GM23338 (cell line): ENCODE measurements around the gene FAM20C. TPM values are rescaled to one million over a fixed set of nuclear protein-coding genes. Genes with fewer than 3 reads are reported as not detected.

Source experiments
- ATAC-seq: fragments of 200-7000 bp; cut with Tn5 transposase; 3 replicates; pipeline ENCODE4 v1.9.1; 2020
- DNase-seq: peaks from one replicate; pipeline ENCODE4 v3.0.0-alpha.2; 2015; ENCODE audit warnings: low spot score
- H2AFZ ChIP-seq: fragments of 200-600 bp; sonication (generic); 2 replicates; pipeline ENCODE4 v1.8.0; 2016; ENCODE audit warnings: antibody characterized with exemption, mild to moderate bottlenecking, moderate library complexity
- H3F3A ChIP-seq: fragments of 200-600 bp; sonication (generic); replicated peaks from 2 replicates; pipeline ENCODE4 v1.8.0; 2017; ENCODE audit warnings: antibody characterized with exemption, mixed run types, low read depth
- H3K27ac ChIP-seq: fragments of 200-600 bp; sonication (generic); 2 replicates; pipeline ENCODE4 v1.6.1; 2016; ENCODE audit warnings: low read depth
- H3K27me3 ChIP-seq: fragments of 200-600 bp; sonication (generic); 2 replicates; pipeline ENCODE4 v1.8.0; 2016; ENCODE audit warnings: mild to moderate bottlenecking, mixed run types, moderate library complexity; ENCODE audit not compliant: insufficient read depth
- H3K36me3 ChIP-seq: fragments of 200-600 bp; sonication (generic); 2 replicates; pipeline ENCODE4 v1.8.0; 2016; ENCODE audit warnings: mild to moderate bottlenecking; ENCODE audit not compliant: insufficient read depth
- H3K4me1 ChIP-seq: fragments of 200-600 bp; sonication (generic); 2 replicates; pipeline ENCODE4 v1.8.0; 2016; ENCODE audit warnings: mild to moderate bottlenecking, moderate library complexity; ENCODE audit not compliant: insufficient read depth
- H3K4me2 ChIP-seq: fragments of 200-600 bp; sonication (generic); 2 replicates; pipeline ENCODE4 v1.7.1; 2017; ENCODE audit warnings: mixed run types
- H3K4me3 ChIP-seq: fragments of 200-600 bp; sonication (generic); 2 replicates; pipeline ENCODE4 v1.6.1; 2016; ENCODE audit warnings: mixed run types
- H3K79me2 ChIP-seq: fragments of 200-600 bp; sonication (generic); replicated peaks from 2 replicates; pipeline ENCODE4 v1.8.0; 2017; ENCODE audit warnings: mild to moderate bottlenecking; ENCODE audit not compliant: insufficient read depth
- H3K9me2 ChIP-seq: fragments of 200-600 bp; sonication (generic); 2 replicates; pipeline ENCODE4 v1.8.0; 2017; ENCODE audit not compliant: insufficient read depth
- H4K20me1 ChIP-seq: fragments of 200-600 bp; sonication (generic); replicated peaks from 2 replicates; pipeline ENCODE4 v1.8.0; 2017; ENCODE audit warnings: mild to moderate bottlenecking; ENCODE audit not compliant: insufficient read depth
- H3K27ac Mint-ChIP-seq: 2 replicates; pipeline ENCODE4 v1.8.0; 2020; ENCODE audit warnings: inconsistent platforms, mild to moderate bottlenecking, moderate library complexity, mixed read lengths
- H3K27me3 Mint-ChIP-seq: 3 replicates; pipeline ENCODE4 v1.8.0; 2022; ENCODE audit warnings: low read depth, mild to moderate bottlenecking, moderate library complexity, mixed read lengths, inconsistent platforms; ENCODE audit not compliant: insufficient read depth, poor library complexity
- H3K36me3 Mint-ChIP-seq: 3 replicates; pipeline ENCODE4 v1.8.0; 2021; ENCODE audit warnings: low read depth, mild to moderate bottlenecking, inconsistent platforms, moderate library complexity, mixed read lengths
- H3K4me1 Mint-ChIP-seq: 3 replicates; pipeline ENCODE4 v1.8.0; 2020; ENCODE audit warnings: mild to moderate bottlenecking, inconsistent platforms, mixed read lengths
- H3K4me3 Mint-ChIP-seq: 3 replicates; pipeline ENCODE4 v1.8.0; 2021; ENCODE audit warnings: moderate library complexity, mild to moderate bottlenecking, inconsistent platforms, mixed read lengths
- H3K9me3 Mint-ChIP-seq: 3 replicates; pipeline ENCODE4 v1.8.0; 2020; ENCODE audit warnings: moderate library complexity, mild to moderate bottlenecking, inconsistent platforms, mixed read lengths
- CREB1 ChIP-seq: fragments of 250-450 bp; sonication (Bioruptor Pico); IDR thresholded peaks from 2 replicates; pipeline ENCODE4 v1.5.0; 2020; ENCODE audit warnings: low read depth, mild to moderate bottlenecking, moderate library complexity
- CTCF ChIP-seq, 2 experiments: fragments of 200-600 bp in 1 of 2; sonication (generic) in 1 of 2; conservative IDR thresholded peaks; 2 replicates each; pipeline versions ENCODE4 v1.5.1 to v1.6.1; 2016 to 2017; ENCODE audit warnings: antibody characterized with exemption in 2 of 2, low read depth in 2 of 2, mild to moderate bottlenecking in 2 of 2, moderate library complexity in 1 of 2
- ETS1 ChIP-seq: IDR thresholded peaks from 2 replicates; pipeline ENCODE4 v1.6.1; 2016; ENCODE audit warnings: antibody characterized with exemption
- EZH2 ChIP-seq: fragments of 200-600 bp; sonication (generic); IDR thresholded peaks from one replicate; pipeline ENCODE4 v1.8.0; 2017; ENCODE audit warnings: antibody characterized with exemption, mild to moderate bottlenecking, low read depth; ENCODE audit not compliant: unreplicated experiment
- EZH2phosphoT487 ChIP-seq: fragments of 200-600 bp; sonication (generic); IDR thresholded peaks from one replicate; pipeline ENCODE4 v1.8.1; 2018; ENCODE audit warnings: antibody characterized with exemption; ENCODE audit not compliant: unreplicated experiment
- JUNB ChIP-seq: IDR thresholded peaks from one replicate; pipeline ENCODE4 v1.6.1; 2016; ENCODE audit warnings: antibody characterized with exemption; ENCODE audit not compliant: unreplicated experiment
- NANOG ChIP-seq: IDR thresholded peaks from 2 replicates; pipeline ENCODE4 v1.6.1; 2016; ENCODE audit warnings: antibody characterized with exemption, borderline replicate concordance
- POLR2AphosphoS5 ChIP-seq: IDR thresholded peaks from 2 replicates; pipeline ENCODE4 v1.6.1; 2016; ENCODE audit warnings: antibody characterized with exemption, low read depth
- REST ChIP-seq: IDR thresholded peaks from one replicate; pipeline ENCODE4 v1.6.1; 2018; ENCODE audit warnings: antibody characterized with exemption; ENCODE audit not compliant: unreplicated experiment
- ZNF114 ChIP-seq: fragments of 250-450 bp; sonication (Bioruptor Pico); IDR thresholded peaks from 2 replicates; pipeline ENCODE4 v1.5.0; 2020; ENCODE audit warnings: mild to moderate bottlenecking, moderate library complexity
- ZNF331 ChIP-seq: fragments of 250-450 bp; sonication (Bioruptor Pico); IDR thresholded peaks from 2 replicates; pipeline ENCODE4 v1.5.0; 2020; ENCODE audit warnings: low read depth, mild to moderate bottlenecking, moderate library complexity
- ZNF462 ChIP-seq: fragments of 250-450 bp; sonication (Bioruptor Pico); IDR thresholded peaks from 2 replicates; pipeline ENCODE4 v1.5.0; 2020; ENCODE audit warnings: mild to moderate bottlenecking, moderate library complexity
- polyA plus RNA-seq: library from polyadenylated mRNA; unstranded; fragments of >200 nt; fragmentation: Nextera tagmentation; extraction: Ambion mirVana; gene quantifications from 2 replicates; pipeline ENCODE4 v1.2.1, GENCODE V29; 2016
- total RNA-seq: library from RNA; depleted of rRNA; stranded (reverse); fragments of >200 nt; shearing (Covaris generic); gene quantifications from 2 replicates; pipeline ENCODE4 v1.2.3, GENCODE V29; 2014

The FAM20C gene
- total and polyA plus RNA-seq, 2 experiments from 2014 or later, result 7.6 to 24.8 TPM

- H3K4me3 Mint-ChIP-seq, result no peak overlapping the region
- no peak overlapping the region for H2AFZ ChIP-seq
- H3F3A ChIP-seq, result no peaks in the 10 kb centered on the region
- H3K27ac ChIP-seq, result no peak overlapping the region
- peaks cover 20% of the 10 kb centered on the region for H3K27me3 Mint-ChIP-seq
- no peak overlapping the region for H3K27ac Mint-ChIP-seq
- H3K9me3 Mint-ChIP-seq, result peaks cover 66% of the 10 kb centered on the region
- DNase-seq (no peak), ATAC-seq (no peak)
- H3K4me3 ChIP-seq, result no peak overlapping the region
- no peaks in the 10 kb centered on the region for H3K4me1 ChIP-seq
- no peaks in the 10 kb centered on the region for H3K9me2 ChIP-seq
- no peaks in the 10 kb centered on the region; the same call in 2 of the 3 replicates for H3K4me1 Mint-ChIP-seq
- H3K36me3 Mint-ChIP-seq, result peaks cover 93% of the 10 kb centered on the region
- H4K20me1 ChIP-seq, result no peaks in the 10 kb centered on the region
- H3K4me2 ChIP-seq, result no peak overlapping the region
- TF ChIP-seq EZH2 (no peak), ZNF462 (CRISPR knock-in tag) (no peak), CREB1 (no peak), JUNB (no peak), REST (no peak), ZNF331 (CRISPR knock-in tag) (no peak), ETS1 (no peak), CTCF (conservative IDR thresholded peaks at IDR 0.05; ENCODE audit: low read depth in 2 of 2) (no peak), POLR2AphosphoS5 (no peak), EZH2phosphoT487 (no peak), ZNF114 (CRISPR knock-in tag) (no peak), NANOG (no peak)
- H3K36me3 ChIP-seq, result peaks cover 7% of the 10 kb centered on the region; the same call in 1 of the 2 replicates
- H3K27me3 ChIP-seq, result no peaks in the 10 kb centered on the region
- H3K79me2 ChIP-seq, result no peaks in the 10 kb centered on the region
Observed at GRCh38 chr7:255038-255435, 62.7 kb downstream of the FAM20C start.
